ENCODE measurements around the gene DNM3.

- TF ChIP-seq POLR2AphosphoS5 (IDR thresholded peaks at IDR 0.05; ENCODE audit: borderline replicate concordance, low read depth, low read length) (no peak), EZH2 (IDR thresholded peaks at IDR 0.05) (no peak), FOXP2 (optimal IDR thresholded peaks at IDR 0.05; ENCODE audit: control extremely low read depth, extremely low read length, insufficient read depth) (no peak)
Observed at GRCh38 chr1:171965777-171966176, 124.5 kb downstream of the DNM3 start.

Data from SK-N-MC (cell line).